Liver (tissue), 3 donors: ENCODE data around the gene MYRF.

Experiments used
- EGR1 ChIP-seq, 2 donors: IDR thresholded peaks; 2 replicates each; pipeline ENCODE4 v1.6.1; 2016 to 2018; ENCODE audit warnings: antibody characterized with exemption in 2 of 2, low read depth in 2 of 2
- NR2F2 ChIP-seq: IDR thresholded peaks from 2 replicates; pipeline ENCODE4 v1.6.1; 2016; ENCODE audit warnings: antibody characterized with exemption
- RAD21 ChIP-seq, 2 donors: IDR thresholded peaks; 2 replicates each; pipeline ENCODE4 v1.6.1; 2016; ENCODE audit warnings: antibody characterized with exemption in 2 of 2, mild to moderate bottlenecking in 2 of 2
- TAF1 ChIP-seq: conservative IDR thresholded peaks from 2 replicates; pipeline ENCODE4 v1.6.1; 2016; ENCODE audit warnings: antibody characterized with exemption, mild to moderate bottlenecking
- YY1 ChIP-seq: IDR thresholded peaks from 2 replicates; pipeline ENCODE4 v1.6.1; 2016; ENCODE audit warnings: antibody characterized with exemption, mild to moderate bottlenecking
- TF ChIP-seq, protein P1 (sequence below): fragments of 150-350 bp; IDR thresholded peaks from 2 replicates; pipeline ENCODE4 v1.5.1; 2017; ENCODE audit warnings: improper control_type of control experiment, low read depth, low read length; ENCODE audit not compliant: missing input control
- donor health status: healthy.
- donor health status: healthy.

DNA sequence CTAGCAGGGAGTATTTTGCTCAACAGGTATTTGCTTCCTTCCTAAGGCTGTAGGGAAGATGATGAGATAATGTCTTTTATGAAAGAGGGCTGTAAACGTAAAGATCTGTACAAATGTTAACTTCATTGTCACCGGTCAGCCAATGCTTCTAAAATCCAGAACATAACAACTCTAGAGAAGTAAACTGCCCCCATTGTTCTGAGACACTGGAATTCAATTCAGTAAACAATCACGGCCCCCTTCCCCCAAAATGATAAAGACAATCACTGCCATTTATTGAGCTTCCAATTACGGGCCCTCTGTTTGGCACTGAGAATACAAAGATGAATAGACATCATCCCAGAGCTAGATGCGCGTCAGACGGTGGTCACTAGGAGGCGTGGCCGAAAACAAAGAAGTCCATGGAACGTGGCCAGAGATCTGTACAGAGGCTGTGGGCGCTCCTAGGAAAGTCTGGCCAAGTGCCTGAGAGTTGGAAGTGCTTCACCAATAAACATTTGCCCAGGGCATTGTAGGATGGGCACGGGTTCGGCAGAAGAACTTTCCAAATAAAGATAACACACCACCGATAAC is 39.4 kb downstream of the MYRF start:
- TF ChIP-seq, protein P1, sequence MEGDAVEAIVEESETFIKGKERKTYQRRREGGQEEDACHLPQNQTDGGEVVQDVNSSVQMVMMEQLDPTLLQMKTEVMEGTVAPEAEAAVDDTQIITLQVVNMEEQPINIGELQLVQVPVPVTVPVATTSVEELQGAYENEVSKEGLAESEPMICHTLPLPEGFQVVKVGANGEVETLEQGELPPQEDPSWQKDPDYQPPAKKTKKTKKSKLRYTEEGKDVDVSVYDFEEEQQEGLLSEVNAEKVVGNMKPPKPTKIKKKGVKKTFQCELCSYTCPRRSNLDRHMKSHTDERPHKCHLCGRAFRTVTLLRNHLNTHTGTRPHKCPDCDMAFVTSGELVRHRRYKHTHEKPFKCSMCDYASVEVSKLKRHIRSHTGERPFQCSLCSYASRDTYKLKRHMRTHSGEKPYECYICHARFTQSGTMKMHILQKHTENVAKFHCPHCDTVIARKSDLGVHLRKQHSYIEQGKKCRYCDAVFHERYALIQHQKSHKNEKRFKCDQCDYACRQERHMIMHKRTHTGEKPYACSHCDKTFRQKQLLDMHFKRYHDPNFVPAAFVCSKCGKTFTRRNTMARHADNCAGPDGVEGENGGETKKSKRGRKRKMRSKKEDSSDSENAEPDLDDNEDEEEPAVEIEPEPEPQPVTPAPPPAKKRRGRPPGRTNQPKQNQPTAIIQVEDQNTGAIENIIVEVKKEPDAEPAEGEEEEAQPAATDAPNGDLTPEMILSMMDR: no peak
- TF ChIP-seq YY1: no peak
- no peak for TF ChIP-seq NR2F2
- no peak for TF ChIP-seq EGR1 (IDR thresholded peaks at IDR 0.05; ENCODE audit: low read depth in 2 of 2)
- no peak for TF ChIP-seq TAF1
- TF ChIP-seq RAD21 (IDR thresholded peaks at IDR 0.05): no peak
